ENCODE data around the gene JOSD1.
"Not testable (repeated sequence)": the region's sequence is repeated elsewhere in the genome, so short reads cannot be mapped to it uniquely, and the experiment has no call there.

The JOSD1 gene

DNA sequence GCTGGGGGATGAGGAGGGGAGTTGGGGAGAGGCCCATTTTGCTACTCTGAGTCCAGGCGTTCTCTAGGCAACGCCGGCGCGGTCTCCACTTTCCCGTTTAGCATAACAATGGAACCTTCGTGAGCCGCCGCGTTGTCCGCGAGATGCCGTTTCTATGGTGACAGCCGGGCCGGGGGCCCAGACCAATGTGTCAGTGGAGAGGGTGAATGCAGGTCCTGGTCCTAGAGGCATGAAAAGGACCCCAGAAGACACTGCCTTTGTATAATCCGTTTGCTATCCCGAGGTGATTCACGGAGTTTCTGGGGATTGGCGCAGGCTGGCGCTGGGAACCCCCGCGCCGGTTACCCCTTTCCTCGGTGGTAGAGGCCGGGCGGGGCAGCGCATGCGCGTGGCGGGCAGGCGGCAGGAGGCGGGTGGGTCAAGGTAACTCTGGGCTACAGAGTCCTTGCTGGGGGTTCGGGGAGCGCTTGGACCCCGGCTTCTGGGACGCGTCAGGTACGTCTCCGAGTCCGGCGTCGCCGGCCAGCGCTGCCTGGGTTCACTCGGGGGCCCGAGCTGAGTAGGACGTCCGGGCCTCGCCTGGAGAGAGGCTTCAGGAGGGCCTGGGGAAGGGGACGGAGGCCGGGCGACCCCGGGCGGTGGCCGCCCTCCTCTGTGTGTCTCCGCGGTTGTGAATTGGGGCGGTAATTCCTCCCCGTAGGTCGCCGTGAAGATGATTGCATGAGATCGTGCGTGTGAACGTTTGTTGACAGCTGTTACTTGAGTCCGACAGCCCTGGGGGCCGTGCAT lies 44.3 kb downstream of the JOSD1 start, which contains the start of the genes CBY1 and FAM227A:
CBY1 (plus strand) TSS at position 383 of the 789 bp plus-strand sequence. CDS start 11,417 bp downstream, outside the sequence.
FAM227A (minus strand) TSS at position 137 of the 789 bp plus-strand sequence. CDS start 6,224 bp downstream, outside the sequence.
- Mint-ChIP-seq H3K4me3 (peak within 1 kb of the TSS; percentile 94), H3K9me3 (no peaks in the 10 kb centered on the region), H3K36me3 (ENCODE audit: low read depth) (no peaks in the 10 kb centered on the region), H3K27ac (peak within 1 kb of the TSS; percentile 96), H3K4me1 (ENCODE audit: low read depth) (peaks cover 16% of the 10 kb centered on the region), H3K27me3 (ENCODE audit: low read depth) (no peaks in the 10 kb centered on the region)
- DNase-seq (ENCODE audit: low spot score): peak; percentile 86

DNA sequence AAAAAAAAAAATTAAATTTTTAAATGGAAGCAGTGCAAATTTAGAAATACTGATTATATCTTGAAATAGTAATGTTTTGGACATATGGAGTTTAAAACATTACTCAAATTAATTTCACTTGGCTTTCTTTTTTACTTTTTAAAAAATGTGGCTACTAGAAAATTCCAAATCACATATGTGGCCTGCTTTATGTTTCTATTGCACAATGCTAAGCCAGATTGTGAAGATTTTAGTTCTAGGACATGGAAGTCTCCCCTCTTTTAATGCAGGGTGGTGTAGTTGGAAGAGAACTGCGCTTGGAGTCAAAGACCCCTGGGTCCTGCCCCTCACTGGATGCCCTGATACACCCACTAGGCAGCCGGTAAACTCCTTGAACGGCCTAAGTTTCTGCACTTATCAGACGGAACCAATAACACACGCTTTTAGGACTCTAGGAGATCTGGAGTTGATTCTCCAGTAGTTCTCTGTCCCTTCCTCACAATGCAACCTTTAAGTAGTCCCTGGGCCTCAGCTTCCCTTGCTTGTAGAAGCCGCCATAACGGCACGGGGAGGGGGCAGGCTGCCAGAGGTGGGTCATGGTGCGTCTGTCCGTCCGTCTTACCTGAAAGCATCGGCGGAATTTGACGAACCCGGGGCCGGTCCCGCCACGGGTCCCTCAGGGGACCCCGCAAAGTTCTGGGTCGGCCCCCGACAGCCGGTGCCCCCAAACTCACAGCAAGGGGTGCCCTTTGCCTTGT lies 45.1 kb downstream of the JOSD1 start:
- peak overlapping the region; percentile 94 for H3K4me3 Mint-ChIP-seq
- no peaks in the 10 kb centered on the region for H3K27me3 Mint-ChIP-seq (ENCODE audit: low read depth)
- DNase-seq (ENCODE audit: low spot score): no peak
- H3K4me1 Mint-ChIP-seq (ENCODE audit: low read depth): peaks cover 16% of the 10 kb centered on the region
- H3K36me3 Mint-ChIP-seq (ENCODE audit: low read depth): no peaks in the 10 kb centered on the region
- H3K9me3 Mint-ChIP-seq: no peaks in the 10 kb centered on the region
- peak overlapping the region; percentile 96 for H3K27ac Mint-ChIP-seq

DNA sequence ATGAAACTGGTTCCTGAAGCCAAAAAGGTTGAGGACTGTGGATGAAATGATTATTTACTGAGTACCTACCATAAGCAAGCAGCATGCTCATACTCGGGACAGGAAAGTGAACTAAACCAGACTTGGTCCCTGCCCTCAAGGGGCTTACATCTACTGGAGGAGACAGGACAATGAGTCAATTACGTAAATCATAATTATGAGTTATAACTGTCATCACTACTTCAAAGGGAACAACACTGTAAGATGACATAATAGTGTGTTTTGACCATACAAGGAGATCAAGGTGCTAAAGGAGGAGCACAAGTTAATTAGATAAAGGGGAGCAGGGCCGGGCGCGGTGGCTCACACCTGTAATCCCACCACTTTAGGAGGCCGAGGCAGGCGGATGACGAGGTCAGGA lies 47.0 kb downstream of the JOSD1 start:
- no peaks in the 10 kb centered on the region for H3K9me3 Mint-ChIP-seq
- H3K4me3 Mint-ChIP-seq: no peak overlapping the region
- H3K4me1 Mint-ChIP-seq (ENCODE audit: low read depth): peaks cover 16% of the 10 kb centered on the region
- DNase-seq (ENCODE audit: low spot score): no peak
- no peaks in the 10 kb centered on the region for H3K36me3 Mint-ChIP-seq (ENCODE audit: low read depth)
- H3K27ac Mint-ChIP-seq: no peak overlapping the region
- no peaks in the 10 kb centered on the region for H3K27me3 Mint-ChIP-seq (ENCODE audit: low read depth)

DNA sequence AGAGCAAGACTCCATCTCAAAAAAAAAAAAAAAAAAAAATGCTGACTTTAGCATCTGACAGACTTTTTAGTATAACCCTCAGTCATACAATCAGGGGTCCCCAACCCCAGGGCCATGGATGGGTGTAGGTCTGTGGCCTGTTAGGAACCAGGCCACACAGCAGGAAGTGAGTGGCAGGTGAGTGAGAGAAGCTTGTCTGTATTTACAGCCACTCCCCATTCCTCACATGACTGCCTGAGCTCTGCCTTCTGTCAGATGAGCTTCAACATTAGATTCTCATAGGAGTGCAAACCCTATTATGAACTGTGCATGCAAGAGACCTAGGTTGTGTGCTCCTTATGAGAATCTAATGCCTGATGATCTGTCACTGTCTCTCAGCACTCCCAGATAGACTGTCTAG lies 47.9 kb downstream of the JOSD1 start:
- no peak overlapping the region for H3K4me3 Mint-ChIP-seq
- H3K4me1 Mint-ChIP-seq (ENCODE audit: low read depth): peaks cover 14% of the 10 kb centered on the region
- H3K9me3 Mint-ChIP-seq: no peaks in the 10 kb centered on the region
- H3K27ac Mint-ChIP-seq: no peak overlapping the region
- no peak for DNase-seq (ENCODE audit: low spot score)
- no peaks in the 10 kb centered on the region for H3K36me3 Mint-ChIP-seq (ENCODE audit: low read depth)
- H3K27me3 Mint-ChIP-seq (ENCODE audit: low read depth): peaks cover 2% of the 10 kb centered on the region

DNA sequence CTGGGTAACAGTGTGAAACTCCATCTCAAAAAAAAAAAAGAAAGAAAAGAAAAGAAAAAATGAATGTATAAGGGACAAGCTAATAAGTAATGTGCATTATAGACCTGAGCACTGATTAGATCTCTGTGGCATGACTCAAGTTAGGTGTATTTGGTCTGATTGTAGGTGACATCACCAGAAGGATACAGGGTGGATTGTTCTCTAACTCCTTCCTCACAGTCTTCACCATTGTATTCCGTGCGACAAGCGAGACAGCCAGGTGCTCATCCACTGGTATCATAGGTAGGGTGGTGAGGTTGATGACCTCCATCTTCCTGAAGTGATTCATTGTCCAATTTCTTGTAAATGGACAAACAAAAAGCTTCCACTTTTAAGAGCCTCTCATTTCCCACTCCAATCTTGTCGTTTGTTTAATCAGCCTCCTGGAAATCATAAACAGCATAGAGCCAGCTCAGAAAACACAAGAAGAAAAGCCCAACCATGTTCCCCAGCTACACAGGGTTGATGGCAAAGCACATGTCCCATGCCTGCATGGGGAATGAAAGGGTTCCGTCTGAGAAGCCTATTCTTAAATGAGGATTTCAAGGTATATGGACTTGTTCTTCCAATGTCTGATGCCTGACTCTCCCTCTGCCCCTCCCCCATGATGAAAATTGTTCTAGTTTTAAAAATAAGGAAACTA lies 50.8 kb downstream of the JOSD1 start:
- no peaks in the 10 kb centered on the region for H3K9me3 Mint-ChIP-seq
- no peak for DNase-seq (ENCODE audit: low spot score)
- H3K36me3 Mint-ChIP-seq (ENCODE audit: low read depth): no peaks in the 10 kb centered on the region
- peaks cover 2% of the 10 kb centered on the region for H3K27me3 Mint-ChIP-seq (ENCODE audit: low read depth)
- H3K4me3 Mint-ChIP-seq: no peak overlapping the region
- H3K27ac Mint-ChIP-seq: no peak overlapping the region
- H3K4me1 Mint-ChIP-seq (ENCODE audit: low read depth): no peaks in the 10 kb centered on the region

DNA sequence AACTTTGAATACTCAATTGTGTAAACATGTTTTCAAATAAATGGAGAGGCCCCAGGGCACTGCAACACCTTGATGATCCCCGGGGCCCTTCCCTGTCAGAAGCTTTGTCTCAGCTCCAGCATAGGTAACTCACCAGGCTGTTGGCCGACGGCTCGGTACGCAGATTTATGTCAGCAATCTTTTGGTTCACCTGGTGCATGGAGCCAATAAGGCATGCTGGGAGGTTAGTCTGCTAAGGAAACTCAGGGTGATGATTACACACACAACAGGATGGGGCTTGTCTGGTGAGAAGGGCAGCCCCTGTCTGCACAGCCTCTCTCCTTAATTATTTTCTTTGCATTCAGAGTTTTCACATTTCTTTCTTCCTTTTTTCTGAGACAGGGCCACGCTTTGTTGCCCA lies 55.3 kb downstream of the JOSD1 start:
- no peak for DNase-seq (ENCODE audit: low spot score)
- H3K27ac Mint-ChIP-seq: no peak overlapping the region
- no peaks in the 10 kb centered on the region for H3K4me1 Mint-ChIP-seq (ENCODE audit: low read depth)
- H3K36me3 Mint-ChIP-seq (ENCODE audit: low read depth): no peaks in the 10 kb centered on the region
- peaks cover 12% of the 10 kb centered on the region for H3K27me3 Mint-ChIP-seq (ENCODE audit: low read depth)
- no peaks in the 10 kb centered on the region for H3K9me3 Mint-ChIP-seq
- H3K4me3 Mint-ChIP-seq: no peak overlapping the region

DNA sequence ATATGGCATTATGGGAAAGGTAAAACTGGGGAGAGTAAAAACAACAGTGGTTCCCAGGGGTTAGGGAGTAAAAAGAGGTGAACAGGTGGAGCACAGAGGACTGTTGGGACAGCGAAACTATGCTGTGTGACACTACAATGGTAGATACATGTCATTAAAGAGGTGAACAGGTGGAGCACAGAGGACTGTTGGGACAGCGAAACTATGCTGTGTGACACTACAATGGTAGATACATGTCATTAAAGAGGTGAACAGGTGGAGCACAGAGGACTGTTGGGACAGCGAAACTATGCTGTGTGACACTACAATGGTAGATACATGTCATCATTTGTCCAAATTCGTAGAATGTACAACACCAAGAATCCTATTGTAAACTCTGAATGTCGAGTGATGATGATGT lies 56.5 kb downstream of the JOSD1 start:
- not testable (repeated sequence) for H3K9me3 Mint-ChIP-seq; DNase-seq (ENCODE audit: low spot score); H3K4me1 Mint-ChIP-seq (ENCODE audit: low read depth); H3K4me3 Mint-ChIP-seq; H3K36me3 Mint-ChIP-seq (ENCODE audit: low read depth); H3K27ac Mint-ChIP-seq
- H3K27me3 Mint-ChIP-seq (ENCODE audit: low read depth): peaks cover 12% of the 10 kb centered on the region

DNA sequence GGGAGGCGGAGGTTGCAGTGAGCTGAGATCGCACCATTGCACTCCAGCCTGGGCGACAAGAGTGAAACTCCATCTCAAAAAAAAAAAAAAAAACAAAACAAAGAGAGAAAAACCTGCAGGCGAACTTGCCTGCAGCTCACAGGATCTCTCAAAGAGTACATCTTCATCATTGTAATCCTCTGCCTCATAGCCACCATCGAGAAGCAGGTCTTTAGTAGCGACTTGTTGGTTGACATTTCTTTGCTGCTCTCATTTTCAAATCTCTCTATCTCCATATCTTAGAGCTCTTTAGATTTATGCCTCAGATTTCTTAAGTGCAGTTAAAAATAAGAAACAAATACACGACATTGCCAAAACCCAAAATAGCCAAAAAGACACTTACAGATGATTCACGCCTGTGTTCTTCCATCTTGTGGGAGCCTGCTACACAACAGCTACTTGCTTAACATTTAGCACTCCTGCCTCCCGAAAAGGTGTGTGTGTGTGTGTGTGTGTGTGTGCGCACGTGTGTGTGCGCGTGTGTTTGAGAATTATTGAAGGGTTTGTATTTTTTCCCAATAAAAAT lies 59.2 kb downstream of the JOSD1 start:
- no peaks in the 10 kb centered on the region for H3K36me3 Mint-ChIP-seq (ENCODE audit: low read depth)
- no peaks in the 10 kb centered on the region for H3K4me1 Mint-ChIP-seq (ENCODE audit: low read depth)
- H3K4me3 Mint-ChIP-seq: no peak overlapping the region
- H3K9me3 Mint-ChIP-seq: no peaks in the 10 kb centered on the region
- no peak overlapping the region for H3K27ac Mint-ChIP-seq
- no peak for DNase-seq (ENCODE audit: low spot score)
- peaks cover 10% of the 10 kb centered on the region for H3K27me3 Mint-ChIP-seq (ENCODE audit: low read depth)

DNA sequence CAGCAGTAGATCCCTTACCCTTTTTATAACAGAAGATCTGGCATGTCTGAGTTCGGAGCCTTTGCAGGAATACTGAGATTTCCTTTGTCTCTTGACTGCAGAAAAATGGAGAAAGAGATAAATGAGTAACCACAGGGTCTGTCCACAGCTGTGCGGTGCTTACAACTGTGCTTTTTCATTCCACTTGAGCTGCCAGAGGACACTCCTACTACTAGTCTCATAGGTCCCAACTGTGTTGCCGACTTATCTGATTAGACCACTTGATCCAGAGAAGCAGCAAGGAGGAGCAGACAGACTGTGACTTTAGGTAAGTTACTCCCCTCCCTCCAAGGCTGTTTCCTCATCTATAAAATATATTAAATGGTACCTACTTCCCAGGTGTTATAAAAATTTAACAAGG lies 62.0 kb downstream of the JOSD1 start:
- H3K36me3 Mint-ChIP-seq (ENCODE audit: low read depth): no peaks in the 10 kb centered on the region
- H3K27ac Mint-ChIP-seq: no peak overlapping the region
- DNase-seq (ENCODE audit: low spot score): no peak
- no peaks in the 10 kb centered on the region for H3K9me3 Mint-ChIP-seq
- peaks cover 14% of the 10 kb centered on the region for H3K27me3 Mint-ChIP-seq (ENCODE audit: low read depth)
- no peaks in the 10 kb centered on the region for H3K4me1 Mint-ChIP-seq (ENCODE audit: low read depth)
- no peak overlapping the region for H3K4me3 Mint-ChIP-seq

DNA sequence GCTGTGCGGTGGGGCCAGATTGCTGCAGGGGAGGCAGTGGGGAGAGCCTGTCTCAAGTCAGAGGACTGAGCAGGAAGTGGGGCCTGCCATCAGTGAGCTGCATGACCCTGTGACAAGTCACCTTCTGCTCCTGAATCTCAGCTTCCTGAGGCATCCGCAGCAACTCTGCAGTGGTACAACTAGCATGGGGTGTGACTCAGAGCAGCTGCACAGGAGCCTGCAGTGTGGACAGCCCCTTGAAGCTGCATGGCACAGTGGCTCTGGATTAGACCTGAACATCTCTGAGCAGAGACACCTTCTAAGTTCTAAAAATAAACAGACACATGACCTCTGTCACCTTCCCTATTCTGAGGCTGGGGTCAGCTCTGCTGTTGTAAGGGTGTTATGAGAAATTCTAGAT lies 62.5 kb downstream of the JOSD1 start:
- Mint-ChIP-seq H3K4me1 (ENCODE audit: low read depth) (no peaks in the 10 kb centered on the region), H3K36me3 (ENCODE audit: low read depth) (no peaks in the 10 kb centered on the region), H3K27ac (no peak overlapping the region), H3K4me3 (no peak overlapping the region), H3K9me3 (no peaks in the 10 kb centered on the region), H3K27me3 (ENCODE audit: low read depth) (peaks cover 14% of the 10 kb centered on the region)
- DNase-seq (ENCODE audit: low spot score): no peak
